GM21723 (cell line): ENCODE data around the gene ADPRHL1.
"Not testable (repeated sequence)": the region's sequence is repeated elsewhere in the genome, so short reads cannot be mapped to it uniquely, and the experiment has no call there.

Experiments
- ATAC-seq: cut with Tn5 transposase; IDR thresholded peaks from one replicate; pipeline ENCODE4 v1.9.1; 2021; ENCODE audit warnings: mild to moderate bottlenecking, moderate library complexity; ENCODE audit not compliant: unreplicated experiment

ADPRHL1 gene

GRCh38 chr13:113483081-113483480 is 29.8 kb upstream of the ADPRHL1 start:
- ATAC-seq, result no peak

- no peak for ATAC-seq
These were observed 25.9 kb upstream of the ADPRHL1 start for GRCh38 chr13:113479179-113479578.

- ATAC-seq, result no peak
These were observed 24.4 kb upstream of the ADPRHL1 start for GRCh38 chr13:113477724-113478123.

GRCh38 chr13:113476811-113477210 is 23.5 kb upstream of the ADPRHL1 start:
- ATAC-seq, result no peak

- ATAC-seq, result no peak
These were observed 22.6 kb upstream of the ADPRHL1 start for GRCh38 chr13:113475911-113476310.

GRCh38 chr13:113475280-113475679 is 22.0 kb upstream of the ADPRHL1 start:
- ATAC-seq, result no peak

- no peak for ATAC-seq
These were observed 20.9 kb upstream of the ADPRHL1 start for GRCh38 chr13:113474179-113474578.

- ATAC-seq, result no peak
These were observed 19.2 kb upstream of the ADPRHL1 start for GRCh38 chr13:113472355-113473025.

- no peak for ATAC-seq
These were observed 18.6 kb upstream of the ADPRHL1 start for GRCh38 chr13:113471844-113472243.

- ATAC-seq, result not testable (repeated sequence)
These were observed 17.4 kb upstream of the ADPRHL1 start for GRCh38 chr13:113470635-113471163.

GRCh38 chr13:113470073-113470472 is 16.8 kb upstream of the ADPRHL1 start:
- ATAC-seq, result no peak

- no peak for ATAC-seq
These were observed 16.3 kb upstream of the ADPRHL1 start for GRCh38 chr13:113469582-113469981.

- no peak for ATAC-seq
These were observed 15.3 kb upstream of the ADPRHL1 start for GRCh38 chr13:113468472-113469201.

GRCh38 chr13:113468029-113468428 is 14.7 kb upstream of the ADPRHL1 start:
- no peak for ATAC-seq

- no peak for ATAC-seq
These were observed 13.1 kb upstream of the ADPRHL1 start for GRCh38 chr13:113466383-113466782.

- no peak for ATAC-seq
These were observed 12.0 kb upstream of the ADPRHL1 start for GRCh38 chr13:113465300-113465699.

- no peak for ATAC-seq
These were observed 11.2 kb upstream of the ADPRHL1 start for GRCh38 chr13:113464476-113464875.

- no peak for ATAC-seq
These were observed 7.9 kb upstream of the ADPRHL1 start for GRCh38 chr13:113461022-113461751.

- no peak for ATAC-seq
These were observed 7.3 kb upstream of the ADPRHL1 start for GRCh38 chr13:113460599-113460998.

- ATAC-seq, result no peak
These were observed 6.8 kb upstream of the ADPRHL1 start for GRCh38 chr13:113460064-113460555.
